DND-41 (cell line): ENCODE measurements around the gene ABLIM3.

ENCODE experiments used
- ATAC-seq: fragments of 200-7000 bp; cut with Tn5 transposase; 3 replicates; pipeline ENCODE4 v1.9.1; 2021; ENCODE audit warnings: low read depth; ENCODE audit not compliant: insufficient read depth
- DNase-seq: peaks from one replicate; pipeline ENCODE4 v3.0.0-alpha.2; 2020
- H2AFZ ChIP-seq: 2 replicates; pipeline ENCODE4 v1.6.0; 2012; ENCODE audit warnings: low read depth, low read length
- H3K27ac ChIP-seq: 2 replicates; pipeline ENCODE4 v1.5.1; 2012; ENCODE audit warnings: low read length, inconsistent platforms
- H3K27me3 ChIP-seq: fragments of 200-600 bp; sonication (generic); 2 replicates; pipeline ENCODE4 v1.6.0; 2012; ENCODE audit warnings: low read length, mild to moderate bottlenecking, inconsistent platforms; ENCODE audit not compliant: insufficient read depth, poor library complexity
- H3K36me3 ChIP-seq: 2 replicates; pipeline ENCODE4 v1.5.1; 2012; ENCODE audit warnings: low read length, inconsistent platforms; ENCODE audit not compliant: insufficient read depth
- H3K4me1 ChIP-seq: 2 replicates; pipeline ENCODE4 v1.5.1; 2012; ENCODE audit warnings: mild to moderate bottlenecking, low read length; ENCODE audit not compliant: insufficient read depth
- H3K4me2 ChIP-seq: 2 replicates; pipeline ENCODE4 v1.6.0; 2012; ENCODE audit warnings: mild to moderate bottlenecking, moderate library complexity, low read length, inconsistent platforms; ENCODE audit not compliant: insufficient read depth
- H3K4me3 ChIP-seq, 2 experiments: fragments of 200-600 bp in 1 of 2; shearing (Covaris generic) in 1 of 2; 2 replicates each; pipeline ENCODE4 v1.5.1; 2012 to 2016; ENCODE audit warnings: inconsistent platforms in 2 of 2, low read length in 2 of 2, mild to moderate bottlenecking in 2 of 2, low read depth in 1 of 2, moderate library complexity in 1 of 2
- H3K79me2 ChIP-seq: 2 replicates; pipeline ENCODE4 v1.6.0; 2012; ENCODE audit warnings: low read length, inconsistent platforms; ENCODE audit not compliant: insufficient read depth
- H3K9ac ChIP-seq: 2 replicates; pipeline ENCODE4 v1.6.0; 2012; ENCODE audit warnings: low read depth, mild to moderate bottlenecking, inconsistent platforms, low read length, moderate library complexity
- H3K9me3 ChIP-seq: 2 replicates; pipeline ENCODE4 v1.5.1; 2012; ENCODE audit warnings: low read length, moderate library complexity, mild to moderate bottlenecking, inconsistent platforms; ENCODE audit not compliant: insufficient read depth, severe bottlenecking
- H4K20me1 ChIP-seq: 2 replicates; pipeline ENCODE4 v1.6.0; 2012; ENCODE audit warnings: low read length; ENCODE audit not compliant: insufficient read depth
- EZH2 ChIP-seq: IDR thresholded peaks from 3 replicates; pipeline ENCODE4 v1.6.1; 2012; ENCODE audit warnings: borderline replicate concordance, low read depth, mild to moderate bottlenecking, moderate library complexity, low read length, inconsistent platforms; ENCODE audit not compliant: severe bottlenecking
- TF ChIP-seq, protein P1 (sequence below): IDR thresholded peaks from 2 replicates; pipeline ENCODE4 v1.5.1; 2012; ENCODE audit warnings: borderline replicate concordance, low read length, moderate library complexity, mild to moderate bottlenecking; ENCODE audit not compliant: poor library complexity, severe bottlenecking; ENCODE audit errors: extremely low read depth

ABLIM3 gene

DNA sequence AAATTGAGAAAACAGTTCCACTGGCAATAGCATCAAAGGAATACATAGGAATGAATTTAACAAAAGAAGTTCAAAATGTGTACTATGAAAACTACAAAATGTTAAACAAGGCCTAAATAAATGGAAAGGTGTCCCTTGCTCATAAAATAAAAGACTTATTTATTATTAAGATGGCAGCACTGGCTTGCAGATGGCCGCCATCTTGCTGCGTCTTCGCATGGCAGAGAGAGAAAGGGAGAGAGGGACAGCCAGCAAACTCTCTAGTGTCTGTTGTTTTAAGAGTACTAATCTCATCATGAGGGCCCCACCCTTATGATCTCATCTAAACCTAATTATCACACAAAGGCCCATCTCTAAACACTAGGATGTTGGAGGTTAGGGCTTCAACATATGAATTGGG, 47.1 kb downstream of the ABLIM3 start:
- Histone ChIP-seq H3K27me3 (peaks cover 6% of the 10 kb centered on the region), H2AFZ (no peak overlapping the region), H3K4me2 (no peak overlapping the region), H4K20me1 (no peaks in the 10 kb centered on the region), H3K4me1 (no peaks in the 10 kb centered on the region), H3K9ac (no peak overlapping the region), H3K36me3 (no peaks in the 10 kb centered on the region), H3K9me3 (no peaks in the 10 kb centered on the region), H3K79me2 (no peaks in the 10 kb centered on the region), H3K27ac (no peak overlapping the region), H3K4me3 (no peak overlapping the region)
- TF ChIP-seq, protein P1, sequence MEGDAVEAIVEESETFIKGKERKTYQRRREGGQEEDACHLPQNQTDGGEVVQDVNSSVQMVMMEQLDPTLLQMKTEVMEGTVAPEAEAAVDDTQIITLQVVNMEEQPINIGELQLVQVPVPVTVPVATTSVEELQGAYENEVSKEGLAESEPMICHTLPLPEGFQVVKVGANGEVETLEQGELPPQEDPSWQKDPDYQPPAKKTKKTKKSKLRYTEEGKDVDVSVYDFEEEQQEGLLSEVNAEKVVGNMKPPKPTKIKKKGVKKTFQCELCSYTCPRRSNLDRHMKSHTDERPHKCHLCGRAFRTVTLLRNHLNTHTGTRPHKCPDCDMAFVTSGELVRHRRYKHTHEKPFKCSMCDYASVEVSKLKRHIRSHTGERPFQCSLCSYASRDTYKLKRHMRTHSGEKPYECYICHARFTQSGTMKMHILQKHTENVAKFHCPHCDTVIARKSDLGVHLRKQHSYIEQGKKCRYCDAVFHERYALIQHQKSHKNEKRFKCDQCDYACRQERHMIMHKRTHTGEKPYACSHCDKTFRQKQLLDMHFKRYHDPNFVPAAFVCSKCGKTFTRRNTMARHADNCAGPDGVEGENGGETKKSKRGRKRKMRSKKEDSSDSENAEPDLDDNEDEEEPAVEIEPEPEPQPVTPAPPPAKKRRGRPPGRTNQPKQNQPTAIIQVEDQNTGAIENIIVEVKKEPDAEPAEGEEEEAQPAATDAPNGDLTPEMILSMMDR, result no peak
- no peak for TF ChIP-seq EZH2
- no peak for ATAC-seq
- no peak for DNase-seq

DNA sequence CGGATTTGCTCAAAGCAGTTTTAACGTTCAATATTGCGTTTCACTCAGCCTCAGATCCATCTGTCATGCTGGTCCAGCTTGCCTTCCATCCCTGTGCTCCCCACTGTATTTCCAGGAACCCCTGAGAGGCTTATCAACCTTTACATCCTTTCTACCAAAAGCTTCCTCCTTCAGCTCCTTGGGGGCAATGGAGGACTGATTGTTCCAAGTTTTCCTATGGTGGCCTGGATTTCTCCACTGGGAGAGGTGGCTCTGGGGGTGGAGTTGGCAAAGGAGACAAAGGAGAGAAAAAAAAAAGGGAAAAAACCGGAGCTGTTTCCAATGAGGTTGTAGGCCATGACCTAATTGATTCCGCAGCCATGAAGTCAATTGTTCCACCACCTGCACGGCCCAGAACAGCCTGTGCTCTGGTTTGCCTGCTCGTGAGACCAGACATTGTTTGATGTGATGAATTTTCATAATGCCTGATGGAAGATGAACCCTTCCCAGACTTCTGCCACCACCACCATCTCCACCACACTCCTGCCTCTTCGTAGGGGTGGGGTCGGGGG, 54.1 kb downstream of the ABLIM3 start:
- no peak for ATAC-seq
- Histone ChIP-seq H3K27ac (no peak overlapping the region), H3K79me2 (no peaks in the 10 kb centered on the region), H3K36me3 (no peaks in the 10 kb centered on the region), H3K4me3 (no peak overlapping the region), H3K9ac (no peak overlapping the region), H2AFZ (no peak overlapping the region), H3K4me1 (no peaks in the 10 kb centered on the region), H3K27me3 (peaks cover 3% of the 10 kb centered on the region), H3K4me2 (no peak overlapping the region), H3K9me3 (no peaks in the 10 kb centered on the region), H4K20me1 (no peaks in the 10 kb centered on the region)
- no peak for DNase-seq
- TF ChIP-seq, protein P1, result no peak
- no peak for TF ChIP-seq EZH2

DNA sequence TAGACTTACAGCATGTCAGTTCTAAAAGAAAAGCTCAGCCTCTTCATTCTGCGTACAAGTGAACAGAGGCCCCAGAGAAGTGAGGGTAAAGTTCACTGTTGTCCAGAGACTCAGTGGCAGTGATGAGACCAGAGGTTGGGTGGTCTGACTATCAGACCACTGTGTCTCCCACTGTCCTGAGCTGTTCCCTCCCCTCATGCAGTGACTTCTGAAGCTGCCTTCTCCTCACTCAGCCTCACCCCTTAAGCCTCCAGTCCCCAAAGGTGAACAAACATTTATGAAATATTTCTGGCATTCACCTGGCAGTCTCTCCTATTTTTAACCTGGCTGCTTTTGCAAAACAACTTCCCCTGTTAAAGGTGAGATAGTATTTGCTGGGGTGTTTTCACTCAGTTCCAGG, 54.7 kb downstream of the ABLIM3 start:
- DNase-seq (no peak), ATAC-seq (no peak)
- TF ChIP-seq EZH2, result no peak
- TF ChIP-seq, protein P1, result no peak
- Histone ChIP-seq H3K4me1 (no peaks in the 10 kb centered on the region), H3K4me2 (no peak overlapping the region), H3K27me3 (peaks cover 3% of the 10 kb centered on the region), H4K20me1 (no peaks in the 10 kb centered on the region), H3K4me3 (no peak overlapping the region), H3K79me2 (no peaks in the 10 kb centered on the region), H3K9me3 (no peaks in the 10 kb centered on the region), H2AFZ (no peak overlapping the region), H3K27ac (no peak overlapping the region), H3K9ac (no peak overlapping the region), H3K36me3 (no peaks in the 10 kb centered on the region)

DNA sequence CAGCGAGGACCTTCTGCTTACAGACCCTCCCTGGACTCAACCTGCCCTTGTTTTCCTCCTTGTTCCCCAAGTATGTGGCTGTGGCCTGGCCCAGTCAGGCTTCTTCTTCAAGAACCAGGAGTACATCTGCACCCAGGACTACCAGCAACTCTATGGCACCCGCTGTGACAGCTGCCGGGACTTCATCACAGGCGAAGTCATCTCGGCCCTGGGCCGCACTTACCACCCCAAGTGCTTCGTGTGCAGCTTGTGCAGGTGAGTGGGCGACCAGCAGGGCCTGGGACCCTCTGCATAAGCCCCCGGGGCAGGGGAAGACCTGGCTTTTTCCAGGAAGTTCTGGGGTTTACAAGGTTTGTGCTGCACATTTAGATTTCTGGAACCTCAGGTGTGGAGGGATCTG, 56.9 kb downstream of the ABLIM3 start:
- no peaks in the 10 kb centered on the region for H3K4me1 ChIP-seq
- peaks cover 3% of the 10 kb centered on the region for H3K27me3 ChIP-seq
- H3K79me2 ChIP-seq, result no peaks in the 10 kb centered on the region
- H3K4me2 ChIP-seq, result no peak overlapping the region
- H3K36me3 ChIP-seq, result no peaks in the 10 kb centered on the region
- no peaks in the 10 kb centered on the region for H4K20me1 ChIP-seq
- no peak for ATAC-seq
- no peak overlapping the region for H2AFZ ChIP-seq
- no peak for DNase-seq
- H3K4me3 ChIP-seq, result no peak overlapping the region
- no peak overlapping the region for H3K9ac ChIP-seq
- H3K27ac ChIP-seq, result no peak overlapping the region
- H3K9me3 ChIP-seq, result no peaks in the 10 kb centered on the region
- no peak for TF ChIP-seq EZH2
- TF ChIP-seq, protein P1, result no peak
